BE2C (cell line): ENCODE data around the gene MCUR1.

Experiments used
- DNase-seq: peaks from one replicate; pipeline ENCODE4 v3.0.0-alpha.2; 2020
- H3K27me3 ChIP-seq: fragments of 250-450 bp; sonication (Bioruptor Pico); 2 replicates; pipeline ENCODE4 v1.5.1; 2020; ENCODE audit warnings: mild to moderate bottlenecking
- H3K36me3 ChIP-seq: fragments of 250-450 bp; sonication (Bioruptor Pico); 2 replicates; pipeline ENCODE4 v1.5.1; 2020; ENCODE audit warnings: mild to moderate bottlenecking
- H3K4me1 ChIP-seq: fragments of 250-450 bp; sonication (Bioruptor Pico); 2 replicates; pipeline ENCODE4 v1.5.1; 2020
- H3K4me3 ChIP-seq: 2 replicates; pipeline ENCODE4 v1.5.1; 2011; ENCODE audit warnings: low read depth, low read length
- H3K9me3 ChIP-seq: fragments of 250-450 bp; sonication (Bioruptor Pico); 2 replicates; pipeline ENCODE4 v1.5.1; 2020
- CTCF ChIP-seq: IDR thresholded peaks from 2 replicates; pipeline ENCODE4 v1.5.1; 2012; ENCODE audit warnings: mild to moderate bottlenecking, low read depth, low read length

MCUR1 gene

DNA sequence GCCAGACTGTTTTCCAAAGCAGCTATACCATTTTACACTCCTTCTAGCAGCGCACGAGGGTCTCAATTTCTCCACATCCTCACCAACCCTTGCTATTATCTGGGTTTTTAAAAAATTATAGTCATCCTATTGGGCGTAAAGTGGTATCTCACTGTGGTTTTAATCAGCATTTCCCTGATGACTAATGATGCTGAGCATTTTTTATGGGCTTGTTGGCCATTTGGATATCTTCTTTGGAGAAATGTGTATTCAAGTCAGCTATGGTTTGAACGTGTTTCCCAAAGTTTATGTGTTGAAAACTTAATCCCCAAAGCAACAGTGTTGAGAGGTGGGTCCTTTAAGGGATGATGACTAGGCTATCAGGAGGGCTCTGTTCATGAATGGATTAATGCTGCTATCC is 6.7 kb downstream of the MCUR1 start:
- no peak for TF ChIP-seq CTCF
- Histone ChIP-seq H3K4me3 (no peak overlapping the region), H3K27me3 (no peaks in the 10 kb centered on the region), H3K9me3 (no peaks in the 10 kb centered on the region), H3K36me3 (peaks cover 5% of the 10 kb centered on the region), H3K4me1 (peaks cover 5% of the 10 kb centered on the region)
- DNase-seq, result no peak

- H3K27me3 ChIP-seq, result no peaks in the 10 kb centered on the region
- H3K4me1 ChIP-seq, result no peaks in the 10 kb centered on the region
- H3K9me3 ChIP-seq, result no peaks in the 10 kb centered on the region
- no peak for DNase-seq
- H3K4me3 ChIP-seq, result no peak overlapping the region
- H3K36me3 ChIP-seq, result peaks cover 16% of the 10 kb centered on the region
- TF ChIP-seq CTCF, result no peak
These were observed 10.8 kb downstream of the MCUR1 start for GRCh38 chr6:13803581-13803980.

GRCh38 chr6:13800615-13801014 is 13.7 kb downstream of the MCUR1 start:
- DNase-seq, result no peak
- H3K9me3 ChIP-seq, result no peaks in the 10 kb centered on the region
- no peaks in the 10 kb centered on the region for H3K4me1 ChIP-seq
- H3K36me3 ChIP-seq, result peaks cover 16% of the 10 kb centered on the region
- H3K27me3 ChIP-seq, result no peaks in the 10 kb centered on the region
- TF ChIP-seq CTCF, result no peak
- no peak overlapping the region for H3K4me3 ChIP-seq

DNA sequence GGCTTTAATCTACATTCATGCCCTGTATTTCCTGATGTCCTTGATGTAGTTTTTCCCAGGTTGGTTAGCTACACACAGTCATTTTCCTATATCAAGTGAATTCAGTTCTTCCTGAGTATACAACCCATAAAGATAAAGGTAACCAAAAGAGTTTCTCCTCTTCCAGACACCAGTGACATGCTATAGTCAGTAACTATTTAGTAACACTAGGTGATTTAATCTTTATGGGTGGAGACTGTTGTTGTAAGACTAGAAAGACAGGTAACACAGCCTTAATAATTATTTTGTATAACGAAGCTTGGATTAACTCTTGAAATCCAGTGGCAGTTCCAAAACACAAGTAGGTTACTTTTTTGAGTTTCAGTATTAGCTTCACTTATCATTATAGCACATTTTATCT is 17.6 kb downstream of the MCUR1 start:
- DNase-seq, result no peak
- Histone ChIP-seq H3K4me3 (no peak overlapping the region), H3K36me3 (peaks cover 11% of the 10 kb centered on the region; the same call in 1 of the 2 replicates), H3K4me1 (no peaks in the 10 kb centered on the region), H3K9me3 (no peaks in the 10 kb centered on the region), H3K27me3 (no peaks in the 10 kb centered on the region)
- TF ChIP-seq CTCF, result no peak

DNA sequence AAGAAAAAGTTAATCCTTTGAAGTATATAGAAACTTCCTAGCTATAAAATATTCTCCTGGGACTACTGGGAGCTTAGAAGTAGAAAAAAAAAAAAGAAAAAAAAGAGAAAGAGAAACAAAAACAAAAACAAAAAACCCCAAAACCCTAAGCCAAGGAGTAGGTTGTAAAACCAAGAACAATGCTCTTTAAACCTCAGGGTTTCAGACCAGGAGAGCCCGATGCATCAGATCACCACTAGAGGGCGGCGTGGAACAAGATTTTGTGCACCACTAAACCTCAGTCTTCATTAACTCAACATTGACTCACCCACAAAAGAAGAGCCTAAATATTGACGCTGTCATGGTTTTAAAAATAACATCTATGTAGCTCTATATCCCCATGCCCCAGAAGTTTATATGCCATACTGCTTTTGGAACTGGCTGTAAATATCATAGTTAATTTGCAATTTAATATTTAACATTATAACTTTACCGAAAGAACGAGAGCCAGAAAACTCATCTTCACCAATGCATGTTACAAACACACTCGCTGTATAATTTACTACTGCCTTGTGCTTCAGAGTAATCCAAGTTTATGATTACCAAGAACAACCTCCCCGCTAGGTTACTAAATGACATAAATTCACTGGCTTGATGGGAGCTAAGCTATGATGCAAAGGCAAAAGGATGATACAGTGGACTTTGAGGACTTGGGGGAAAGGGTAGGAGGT is 19.2 kb downstream of the MCUR1 start:
- Histone ChIP-seq H3K4me1 (no peaks in the 10 kb centered on the region), H3K36me3 (no peaks in the 10 kb centered on the region; the same call in 1 of the 2 replicates)
- TF ChIP-seq CTCF, result peak; percentile 95

DNA sequence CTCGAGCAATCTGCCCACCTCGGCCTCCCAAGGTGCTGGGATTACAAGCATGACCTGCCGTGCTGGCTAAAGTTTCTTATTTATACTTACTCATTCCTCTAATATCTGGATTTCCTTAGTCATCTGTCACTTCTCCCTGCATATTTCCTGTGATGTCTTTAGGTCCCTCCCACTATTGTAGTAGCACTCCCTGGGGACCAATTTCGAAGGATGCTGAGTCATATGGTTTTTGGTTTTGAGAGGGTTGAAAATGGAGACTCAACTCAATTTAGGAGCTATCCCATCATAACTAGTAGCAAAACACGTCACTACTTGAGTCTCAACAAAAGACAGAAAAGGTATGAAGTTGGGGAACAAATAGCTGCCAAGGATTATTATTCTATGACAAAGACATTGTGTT is 20.2 kb downstream of the MCUR1 start:
- Histone ChIP-seq H3K4me3 (no peak overlapping the region), H3K9me3 (no peaks in the 10 kb centered on the region), H3K36me3 (no peaks in the 10 kb centered on the region), H3K27me3 (no peaks in the 10 kb centered on the region), H3K4me1 (no peaks in the 10 kb centered on the region)
- TF ChIP-seq CTCF, result no peak
- DNase-seq, result peak; percentile 37

More for the DNA sequence above, 19.2 kb downstream of the MCUR1 start:
- H3K27me3 ChIP-seq, result no peaks in the 10 kb centered on the region
- peak; percentile 81 for DNase-seq
- H3K4me3 ChIP-seq, result no peak overlapping the region
- H3K9me3 ChIP-seq, result no peaks in the 10 kb centered on the region
